Ecto neural progenitor cell (in vitro differentiated cells): ENCODE results near the gene HLX.
A peak's percentile ranks its signal among the peaks of the same experiment; 100 is the strongest.

Experiments used
- DNase-seq: peaks from one replicate; pipeline ENCODE4 v3.0.0-alpha.2; 2018; ENCODE audit warnings: low spot score

HLX gene, protein sequence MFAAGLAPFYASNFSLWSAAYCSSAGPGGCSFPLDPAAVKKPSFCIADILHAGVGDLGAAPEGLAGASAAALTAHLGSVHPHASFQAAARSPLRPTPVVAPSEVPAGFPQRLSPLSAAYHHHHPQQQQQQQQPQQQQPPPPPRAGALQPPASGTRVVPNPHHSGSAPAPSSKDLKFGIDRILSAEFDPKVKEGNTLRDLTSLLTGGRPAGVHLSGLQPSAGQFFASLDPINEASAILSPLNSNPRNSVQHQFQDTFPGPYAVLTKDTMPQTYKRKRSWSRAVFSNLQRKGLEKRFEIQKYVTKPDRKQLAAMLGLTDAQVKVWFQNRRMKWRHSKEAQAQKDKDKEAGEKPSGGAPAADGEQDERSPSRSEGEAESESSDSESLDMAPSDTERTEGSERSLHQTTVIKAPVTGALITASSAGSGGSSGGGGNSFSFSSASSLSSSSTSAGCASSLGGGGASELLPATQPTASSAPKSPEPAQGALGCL

GRCh38 chr1:220879076-220879508 lies at the start of gene HLX:
Gene HLX (plus strand): TSS chr1:220879443. CDS start chr1:220879858, 415 bp downstream.
- peak; percentile 82 for DNase-seq

- DNase-seq = no peak
Measured at GRCh38 chr1:220833436-220833835, 45.8 kb upstream of the HLX start.

GRCh38 chr1:220834155-220834870 lies 44.9 kb upstream of the HLX start:
- no peak for DNase-seq

DNA sequence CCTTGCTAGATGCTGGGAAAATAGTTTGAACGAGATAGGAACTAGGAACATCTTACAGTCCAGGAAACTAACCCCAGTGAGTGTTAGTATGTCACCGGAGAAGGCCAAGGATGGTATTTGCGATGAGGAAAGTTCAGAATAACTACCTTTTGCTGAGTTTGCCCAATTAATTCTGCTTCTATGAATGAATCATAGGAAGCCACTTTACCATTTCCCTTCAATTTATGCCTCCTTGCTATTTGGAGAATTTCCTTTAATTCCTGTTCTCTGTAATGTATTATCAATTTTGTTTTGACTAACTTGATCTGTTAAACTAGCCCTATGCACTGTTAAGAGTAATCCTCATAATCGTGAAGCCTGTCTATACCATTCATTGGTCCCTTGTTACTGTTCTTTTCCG lies 40.7 kb upstream of the HLX start:
- no peak for DNase-seq

GRCh38 chr1:220839474-220839873 lies 39.8 kb upstream of the HLX start:
- no peak for DNase-seq

DNA sequence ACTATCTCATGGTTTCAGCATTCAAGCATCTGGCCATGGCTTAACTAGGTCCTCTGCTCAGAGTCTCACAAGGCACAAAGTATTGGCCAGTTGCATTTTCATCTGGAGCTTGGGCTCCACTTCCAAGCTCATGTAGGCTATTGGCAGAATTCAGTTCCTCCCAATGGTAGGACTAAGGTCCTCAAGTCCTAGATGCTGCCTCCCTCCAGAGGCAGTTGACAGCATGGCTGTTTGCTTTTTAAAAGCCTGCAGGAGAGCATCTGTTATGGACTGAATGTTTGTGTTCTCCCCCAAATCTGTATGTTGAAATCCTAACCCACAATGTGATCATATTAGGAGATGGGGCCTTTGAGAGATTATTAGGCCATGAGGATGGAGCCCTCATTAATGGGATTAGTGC lies 38.0 kb upstream of the HLX start:
- DNase-seq = no peak

DNA sequence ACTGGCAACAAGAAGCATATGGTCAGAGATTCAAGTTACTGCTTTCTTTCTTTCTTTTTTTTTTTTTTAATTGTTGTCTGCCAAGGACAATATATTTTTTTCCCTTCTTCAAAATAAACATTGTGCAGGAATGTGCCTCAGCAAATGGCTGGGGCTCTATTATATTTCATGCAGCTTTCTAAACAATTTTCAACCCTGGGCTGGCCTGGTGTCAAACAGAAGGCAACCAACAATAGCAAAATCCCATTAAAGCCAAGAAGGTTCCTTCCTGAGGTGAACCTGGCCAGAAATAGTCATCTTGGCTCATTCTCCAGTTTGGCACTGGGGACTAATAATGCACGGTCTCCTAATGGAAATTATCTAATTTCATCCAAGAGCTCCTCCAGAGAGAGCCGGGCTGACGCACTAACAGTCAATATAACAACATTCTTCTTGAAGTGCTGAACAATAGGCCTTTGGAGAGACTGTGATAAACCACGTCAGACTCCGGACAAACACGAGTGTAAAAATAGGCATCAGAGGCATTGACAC lies 35.7 kb upstream of the HLX start:
- no peak for DNase-seq

DNA sequence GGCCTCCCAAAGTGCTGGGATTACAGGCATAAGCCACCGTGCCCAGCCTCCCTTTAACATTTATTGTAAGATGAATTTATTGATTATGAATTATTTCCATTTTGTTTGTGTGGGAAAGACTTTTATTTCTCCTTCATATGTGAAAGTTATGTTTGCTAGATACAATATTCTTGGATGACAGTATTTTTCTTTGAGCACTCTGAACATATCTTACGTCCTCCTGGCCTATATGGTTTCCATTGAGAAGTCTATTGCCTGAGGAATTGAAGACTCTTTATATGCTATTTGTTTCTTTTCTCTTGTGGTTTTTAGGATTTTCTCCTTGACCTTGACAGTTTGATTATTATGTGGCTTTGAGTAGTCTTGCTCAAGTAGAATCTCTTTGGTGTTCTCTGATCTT lies 26.8 kb upstream of the HLX start:
- no peak for DNase-seq

DNA sequence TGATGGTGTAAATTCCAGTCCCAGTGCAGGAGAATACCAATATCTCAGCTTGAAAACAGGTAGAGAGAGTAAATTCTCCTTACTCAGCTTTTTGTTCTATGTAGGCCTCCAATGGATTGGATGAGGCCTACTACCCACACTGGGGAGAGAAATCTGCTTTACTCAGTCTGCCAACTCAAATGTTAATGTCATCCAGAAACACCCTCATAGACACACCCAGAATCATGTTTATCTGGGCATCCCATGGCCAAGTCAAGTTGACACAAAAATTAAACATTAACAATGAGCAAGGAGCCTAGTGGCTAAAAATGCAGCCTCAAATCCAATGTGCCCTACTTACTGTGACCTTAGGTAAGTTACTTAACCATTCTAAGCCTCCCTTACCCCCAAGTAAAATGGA lies 6.9 kb upstream of the HLX start:
- no peak for DNase-seq

- no peak for DNase-seq
Measured at GRCh38 chr1:220873087-220873486, 6.2 kb upstream of the HLX start.

- no peak for DNase-seq
Measured at GRCh38 chr1:220873868-220874655, 5.2 kb upstream of the HLX start.

DNA sequence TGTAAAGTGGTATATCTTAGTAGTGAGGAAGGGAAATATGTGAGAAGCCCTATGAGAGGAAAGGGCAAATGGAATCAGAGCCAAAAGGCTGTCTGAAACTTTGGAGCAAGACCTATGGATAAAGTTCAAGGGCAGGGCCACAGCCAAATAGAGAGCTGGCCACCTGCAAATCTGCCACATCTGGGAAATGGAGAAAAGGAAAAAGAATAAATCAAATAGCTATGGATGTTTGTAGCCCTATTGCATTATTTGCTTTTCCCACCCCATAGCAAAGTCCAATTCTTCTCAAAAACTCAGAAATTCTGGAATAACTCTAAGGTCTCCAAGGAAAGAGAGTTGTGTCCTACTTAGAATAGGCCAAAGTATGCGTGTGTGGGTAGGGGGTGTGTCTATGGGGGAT lies 4.0 kb upstream of the HLX start:
- DNase-seq = no peak

DNA sequence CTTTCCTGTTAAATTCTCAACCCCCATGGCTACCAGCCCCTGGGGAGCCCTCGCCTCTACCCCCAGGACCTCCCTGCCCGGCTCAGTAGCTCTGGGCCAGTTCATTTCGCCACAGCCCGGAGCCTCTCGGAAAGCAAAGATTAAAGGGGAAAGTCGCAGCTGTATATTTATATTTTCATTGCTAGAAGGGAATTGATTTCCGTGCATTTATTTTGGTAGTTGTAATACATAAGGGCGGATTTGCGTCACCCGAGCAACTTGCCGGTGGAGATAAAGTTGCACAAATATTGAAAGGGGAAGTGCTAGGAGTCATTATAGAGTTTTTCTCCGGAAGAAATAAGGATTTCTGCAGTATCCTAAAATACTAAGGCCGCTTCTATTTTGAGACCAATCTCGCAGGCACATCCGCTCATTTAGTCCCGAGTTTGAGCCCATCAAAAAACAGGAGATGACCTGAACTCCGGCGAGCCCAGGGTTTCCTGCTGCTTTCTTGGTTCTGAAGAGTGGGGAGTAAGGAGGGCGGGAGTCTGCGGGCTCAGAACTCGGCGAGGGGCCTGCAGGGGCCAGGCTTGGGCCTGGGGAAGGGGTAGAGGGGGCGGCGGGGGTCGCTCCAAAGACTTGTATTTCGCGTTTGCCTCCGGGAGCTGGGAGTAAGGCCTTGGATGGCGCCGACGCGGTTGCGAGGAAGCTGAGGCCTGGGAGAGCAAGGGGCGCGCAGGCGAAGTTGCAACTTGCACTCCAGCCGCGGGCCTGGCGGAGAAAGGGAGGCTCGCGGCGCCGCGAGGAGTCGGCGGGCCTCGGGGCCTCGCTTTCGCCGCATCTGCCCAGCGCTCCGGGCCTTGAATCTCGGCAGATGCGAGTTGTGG lies 2.5 kb upstream of the HLX start:
- no peak for DNase-seq

- no peak for DNase-seq
Measured at GRCh38 chr1:220877377-220878095, 1.7 kb upstream of the HLX start.

DNA sequence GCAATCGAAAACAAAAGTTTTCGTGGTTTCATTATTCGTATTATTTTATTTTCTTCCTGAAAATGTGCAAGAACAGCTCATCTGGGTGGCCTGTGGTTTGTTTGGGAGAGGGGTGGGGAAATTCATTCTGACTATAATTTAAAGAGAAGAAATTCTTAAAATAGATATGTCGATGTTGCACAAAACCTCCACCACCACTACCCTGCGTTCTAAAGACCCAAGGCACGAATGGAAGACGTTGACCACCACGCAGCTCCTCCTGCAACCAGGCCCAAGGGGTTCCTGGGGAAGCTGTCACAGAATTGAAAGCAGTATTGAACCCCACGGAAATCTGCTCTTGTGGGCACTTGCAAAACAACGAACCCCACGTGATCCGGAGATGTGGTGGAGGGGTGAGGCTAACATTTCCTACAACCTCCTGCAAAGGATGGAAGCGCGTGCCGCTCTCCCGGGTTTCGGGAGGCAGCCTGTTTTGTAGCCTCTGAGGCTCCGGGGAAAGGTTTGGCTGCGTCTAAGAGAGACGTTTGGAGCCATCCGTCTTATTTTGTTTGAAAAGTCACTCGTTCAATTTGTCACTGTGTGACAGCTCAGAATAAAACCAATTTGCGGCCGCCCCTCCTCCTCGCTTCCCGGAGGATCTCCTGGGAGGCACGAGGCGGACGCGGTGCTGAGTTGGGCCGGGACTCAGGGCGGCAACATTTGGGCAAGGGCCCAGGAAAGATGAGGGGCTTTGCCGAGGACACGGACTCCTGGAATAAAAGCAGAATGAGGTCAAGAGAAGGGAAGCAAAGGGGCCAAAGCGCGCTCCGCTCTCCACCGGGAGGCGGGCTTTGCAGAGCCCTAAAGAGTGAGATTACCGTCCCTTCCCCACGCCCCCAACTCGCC lies 810 bp upstream of the HLX start:
- DNase-seq = no peak

DNA sequence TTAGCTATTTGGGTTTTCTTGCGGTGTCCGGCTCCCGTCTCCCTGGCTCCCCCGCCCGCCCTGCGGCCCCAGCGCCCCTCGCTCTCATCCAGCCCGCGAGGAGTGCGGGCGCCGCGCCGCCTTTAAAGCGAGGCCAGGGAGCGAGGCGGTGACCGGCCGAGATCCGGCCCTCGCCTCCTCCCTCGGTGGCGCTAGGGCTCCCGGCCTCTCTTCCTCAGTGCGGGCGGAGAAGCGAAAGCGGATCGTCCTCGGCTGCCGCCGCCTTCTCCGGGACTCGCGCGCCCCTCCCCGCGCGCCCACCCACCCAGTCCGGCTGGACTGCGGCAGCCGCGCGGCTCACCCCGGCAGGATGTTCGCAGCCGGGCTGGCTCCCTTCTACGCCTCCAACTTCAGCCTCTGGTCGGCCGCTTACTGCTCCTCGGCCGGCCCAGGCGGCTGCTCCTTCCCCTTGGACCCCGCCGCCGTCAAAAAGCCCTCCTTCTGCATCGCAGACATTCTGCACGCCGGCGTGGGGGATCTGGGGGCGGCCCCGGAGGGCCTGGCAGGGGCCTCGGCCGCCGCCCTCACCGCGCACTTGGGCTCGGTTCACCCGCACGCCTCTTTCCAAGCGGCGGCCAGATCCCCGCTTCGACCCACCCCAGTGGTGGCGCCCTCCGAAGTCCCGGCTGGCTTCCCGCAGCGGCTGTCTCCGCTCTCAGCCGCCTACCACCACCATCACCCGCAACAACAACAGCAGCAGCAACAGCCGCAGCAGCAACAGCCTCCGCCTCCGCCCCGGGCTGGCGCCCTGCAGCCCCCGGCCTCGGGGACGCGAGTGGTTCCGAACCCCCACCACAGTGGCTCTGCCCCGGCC lies 492 bp downstream of the HLX start:
- peak; percentile 69 for DNase-seq

DNA sequence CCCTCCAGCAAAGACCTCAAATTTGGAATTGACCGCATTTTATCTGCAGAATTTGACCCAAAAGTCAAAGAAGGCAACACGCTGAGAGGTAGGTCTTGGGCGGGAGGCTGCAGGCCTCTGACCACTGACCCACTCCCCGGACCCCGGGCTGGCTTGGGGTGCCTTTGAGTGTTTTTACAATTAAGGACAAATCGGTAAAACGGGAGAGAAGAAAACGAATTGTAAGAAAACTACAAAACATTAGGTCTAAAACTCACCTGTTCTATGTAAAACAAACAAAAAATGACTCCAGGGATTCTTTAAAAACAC lies 1.1 kb downstream of the HLX start:
- DNase-seq = no peak

DNA sequence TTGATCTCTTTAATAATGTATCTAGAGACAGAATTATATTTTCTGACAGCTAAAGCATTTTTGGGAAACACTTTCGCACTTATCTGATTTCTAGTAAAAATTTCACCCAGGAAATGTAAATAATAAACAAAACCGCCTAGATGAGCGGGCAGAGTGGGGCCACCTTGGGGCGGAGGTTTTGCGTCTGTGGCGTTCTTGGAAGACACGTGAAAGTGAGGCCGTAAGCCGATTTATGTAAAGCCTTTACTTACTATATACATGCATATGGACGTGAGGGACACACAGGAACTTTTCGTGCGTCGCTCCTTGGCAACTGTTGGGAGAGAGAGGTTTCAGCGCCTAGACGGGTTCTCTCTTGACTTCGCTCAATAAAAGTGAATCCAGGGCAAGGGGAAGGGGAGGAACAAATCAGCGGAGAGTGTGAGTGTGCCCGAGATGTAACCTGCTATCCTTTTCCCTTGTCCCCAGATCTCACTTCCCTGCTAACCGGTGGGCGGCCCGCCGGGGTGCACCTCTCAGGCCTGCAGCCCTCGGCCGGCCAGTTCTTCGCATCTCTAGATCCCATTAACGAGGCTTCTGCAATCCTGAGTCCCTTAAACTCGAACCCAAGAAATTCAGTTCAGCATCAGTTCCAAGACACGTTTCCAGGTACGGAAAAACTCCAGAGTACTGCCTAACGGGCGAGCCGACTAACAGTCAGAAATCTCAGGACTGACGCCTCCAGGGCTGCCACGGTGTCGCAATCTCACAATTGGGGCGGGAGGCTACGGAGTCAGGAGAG lies 1.7 kb downstream of the HLX start:
- peak; percentile 54 for DNase-seq
